Stimulated activated CD4-positive, alpha-beta T cell treated with anti-CD3 and anti-CD28 coated beads, Interleukin-4, amount 100 ng/mL, for 48 hours (primary cell): Measurements from ENCODE around the gene SLC25A12.
"Not testable (repeated sequence)": the region's sequence is repeated elsewhere in the genome, so short reads cannot be mapped to it uniquely, and the experiment has no call there.

ENCODE experiments used
- DNase-seq, 2 donors: peaks; one replicate each; pipeline ENCODE4 v3.0.0-alpha.2; 2020; ENCODE audit warnings: low read depth in 2 of 2

Gene SLC25A12

DNA sequence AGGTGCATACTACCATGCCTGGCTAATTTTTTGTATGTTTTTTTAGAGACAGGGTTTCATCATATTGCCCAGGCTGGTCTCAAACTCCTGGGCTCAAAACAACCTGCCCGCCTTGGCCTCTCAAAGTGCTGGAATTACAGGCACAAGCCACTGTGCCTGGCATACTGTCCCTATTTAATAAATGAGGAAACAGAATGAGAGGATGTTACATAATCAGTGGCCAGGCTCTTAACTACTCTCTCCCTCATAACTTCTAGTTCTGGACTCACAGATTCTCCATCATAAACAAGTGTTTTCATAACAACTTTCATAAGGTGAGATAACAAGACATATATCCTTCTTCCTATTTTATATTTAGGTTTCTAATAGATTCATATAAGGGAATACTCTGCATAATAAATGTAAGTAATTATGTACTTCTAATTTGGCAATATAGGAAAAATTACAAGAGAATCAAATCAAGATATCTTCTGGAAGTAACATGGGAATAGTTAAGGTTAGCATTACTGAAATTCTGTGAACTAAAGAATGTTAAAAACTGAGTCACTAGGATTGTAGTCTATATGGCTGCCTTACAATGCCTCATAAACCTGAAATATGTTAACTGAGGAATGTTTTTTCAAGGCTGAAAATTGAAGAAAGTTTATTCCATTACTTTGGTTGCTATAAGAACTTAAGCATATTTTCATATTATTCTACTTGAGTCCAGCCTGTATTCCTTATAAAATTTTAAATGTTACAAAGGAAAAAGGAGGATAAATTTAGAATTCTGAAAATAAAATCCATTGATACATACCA is 71.3 kb downstream of the SLC25A12 start:
- no peak for DNase-seq

DNA sequence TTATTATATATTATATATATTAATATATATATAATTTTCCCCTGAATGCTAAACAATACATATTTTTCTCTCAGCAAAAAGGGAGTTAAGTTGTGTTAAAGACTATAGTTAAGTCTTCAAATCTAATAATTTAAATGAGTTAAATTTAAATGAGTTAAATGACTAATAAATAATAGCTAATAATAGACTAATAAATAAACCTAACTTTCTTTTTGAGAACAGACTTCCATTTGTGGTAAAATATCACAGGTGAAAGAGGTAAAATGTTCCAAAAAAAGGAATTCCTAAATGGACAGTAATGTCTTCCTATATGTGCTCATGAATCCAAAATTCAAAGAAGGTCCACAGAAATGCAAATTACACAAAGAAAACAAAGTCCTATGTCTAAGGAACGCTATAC is 74.6 kb downstream of the SLC25A12 start:
- DNase-seq = no peak

DNA sequence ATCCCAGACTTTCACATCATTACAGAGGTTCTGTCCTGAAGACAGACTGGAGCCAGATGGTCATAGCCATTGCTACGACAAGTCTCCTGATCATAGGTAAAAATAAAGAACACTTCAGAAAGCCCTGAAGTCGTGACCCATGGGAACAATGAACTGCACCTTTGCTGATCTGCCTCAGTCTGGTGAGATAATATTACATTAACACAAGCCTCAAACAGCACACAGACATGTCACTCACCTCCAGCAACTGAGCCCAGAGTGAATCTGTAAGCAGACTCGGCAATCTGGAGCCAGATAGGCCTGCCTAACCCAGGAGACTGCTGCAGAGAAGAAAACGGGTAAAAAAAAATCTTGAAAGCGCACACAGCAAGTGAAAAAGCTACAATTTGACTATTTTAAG is 79.2 kb downstream of the SLC25A12 start:
- no peak for DNase-seq

DNA sequence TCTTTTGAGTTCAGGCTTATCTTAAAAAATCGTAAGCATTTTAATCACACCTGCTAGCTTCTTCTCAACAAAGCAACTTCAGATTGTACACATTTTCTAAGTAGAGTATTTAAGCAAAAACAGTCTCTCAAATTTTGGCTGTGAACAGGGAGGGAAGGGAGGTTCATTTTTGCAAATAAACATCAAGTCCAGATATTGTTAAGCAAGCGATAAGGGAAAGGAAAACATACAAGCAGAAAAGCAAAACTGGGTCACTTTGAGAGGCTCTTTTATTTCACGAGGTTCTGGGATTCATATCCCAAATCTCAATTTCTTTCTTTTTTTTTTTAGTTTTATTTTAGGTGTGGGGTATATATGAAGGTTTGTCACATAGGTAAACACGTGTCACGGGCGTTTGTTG is 79.9 kb downstream of the SLC25A12 start:
- no peak for DNase-seq

DNA sequence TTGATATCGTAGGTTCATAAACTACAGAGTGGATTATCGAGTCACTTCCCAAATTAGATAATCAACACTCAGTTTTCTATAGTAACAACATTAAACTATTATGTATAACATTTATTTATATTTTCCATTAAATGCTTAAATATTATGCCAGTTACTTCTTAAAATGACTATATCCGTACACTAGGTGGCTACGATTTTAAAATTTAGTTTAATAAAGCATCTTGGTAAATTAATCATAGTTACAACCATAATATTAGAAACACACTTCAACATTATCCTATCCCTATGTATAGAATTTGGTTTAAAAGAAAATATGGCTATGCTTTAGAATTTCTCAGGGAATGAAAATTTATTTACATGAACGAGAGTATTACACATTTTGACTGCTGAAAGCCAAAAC is 80.3 kb downstream of the SLC25A12 start:
- DNase-seq = no peak

DNA sequence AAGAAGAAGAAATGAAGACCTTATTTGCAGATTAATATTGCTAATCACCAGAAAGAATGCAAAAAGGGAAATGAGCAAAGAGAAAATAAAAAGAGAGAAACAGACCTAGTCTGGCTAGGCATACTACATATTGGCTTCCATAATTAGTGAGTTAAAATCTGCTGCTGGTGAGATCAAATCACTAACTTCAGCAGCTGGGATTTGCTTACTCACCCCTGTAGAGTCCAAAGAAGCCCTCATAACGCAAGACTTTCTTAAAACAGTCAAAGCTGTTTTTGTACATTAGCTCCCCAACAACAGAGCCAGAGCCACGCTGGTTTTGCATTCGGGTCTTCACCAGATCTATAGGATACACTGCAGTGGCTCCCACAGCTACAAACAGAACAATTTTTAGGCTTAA is 80.9 kb downstream of the SLC25A12 start:
- no peak for DNase-seq

DNA sequence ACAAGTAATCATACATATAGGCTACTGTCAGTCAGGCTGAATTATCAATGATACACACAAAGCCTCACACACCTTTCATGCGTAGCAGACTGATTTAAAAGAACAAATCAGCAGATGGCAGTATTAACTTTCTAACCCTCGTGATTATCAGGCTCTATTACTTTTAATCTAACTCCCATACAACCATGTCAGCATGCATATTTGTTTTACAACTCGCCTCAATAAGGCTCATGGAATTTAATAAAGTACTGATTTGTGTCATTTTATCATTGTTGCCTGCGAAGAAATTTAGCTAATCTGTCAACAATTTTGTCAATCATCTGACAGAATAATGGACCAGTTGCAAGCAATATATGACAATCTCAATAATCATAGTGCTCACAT is 82.8 kb downstream of the SLC25A12 start:
- no peak for DNase-seq

DNA sequence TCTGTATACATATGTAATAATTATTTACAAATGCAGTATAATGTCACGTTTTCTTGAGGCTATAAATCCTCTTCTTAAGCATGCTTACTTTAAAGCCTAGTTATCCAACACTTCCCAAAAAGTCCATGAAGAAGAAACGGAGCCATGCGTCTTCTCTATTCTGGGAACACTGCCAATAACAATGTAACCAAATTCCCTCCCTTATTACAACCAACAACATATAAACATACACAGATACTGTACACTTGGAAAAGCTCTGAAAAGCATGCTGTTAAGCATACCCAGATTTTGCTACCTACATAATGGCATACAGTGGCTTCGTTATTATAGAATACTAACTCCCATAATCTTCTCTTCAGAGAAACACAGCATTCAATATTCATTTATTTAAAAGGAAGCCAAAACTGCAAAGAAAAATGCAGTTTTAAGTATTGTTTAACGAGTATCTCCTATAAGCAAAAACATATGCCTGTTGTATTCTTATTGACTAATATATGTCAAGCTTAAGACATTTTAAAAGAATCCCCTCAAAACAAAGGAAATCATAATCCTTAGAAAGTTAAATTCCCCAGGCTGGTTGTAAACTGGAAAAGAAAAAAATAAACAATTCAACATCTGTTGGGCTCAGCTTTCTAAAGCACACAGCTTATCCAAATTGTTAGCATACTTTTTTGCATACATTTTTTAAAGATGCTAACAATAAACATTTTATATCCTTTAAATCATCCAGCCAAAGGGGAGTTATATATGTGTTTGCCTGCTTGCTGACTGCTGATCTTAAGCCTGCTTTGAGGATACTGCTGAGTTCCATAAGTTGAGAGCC is 83.4 kb downstream of the SLC25A12 start:
- no peak for DNase-seq

DNA sequence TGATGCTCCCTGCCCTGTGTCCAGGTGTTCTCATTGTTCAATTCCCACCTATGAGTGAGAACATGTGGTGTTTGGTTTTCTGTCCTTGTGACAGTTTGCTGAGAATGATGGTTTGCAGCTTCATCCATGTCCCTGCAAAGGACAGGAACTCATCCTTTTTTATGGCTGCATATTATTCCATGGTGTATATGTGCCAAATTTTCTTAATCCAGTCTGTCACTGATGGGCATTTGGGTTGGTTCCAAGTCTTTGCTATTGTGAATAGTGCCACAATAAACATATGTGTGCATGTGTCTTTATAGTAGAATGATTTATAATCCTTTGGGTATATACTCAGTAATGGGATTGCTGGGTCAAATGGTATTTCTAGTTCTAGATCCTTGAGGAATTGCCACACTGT is 85.2 kb downstream of the SLC25A12 start:
- DNase-seq = not testable (repeated sequence)

DNA sequence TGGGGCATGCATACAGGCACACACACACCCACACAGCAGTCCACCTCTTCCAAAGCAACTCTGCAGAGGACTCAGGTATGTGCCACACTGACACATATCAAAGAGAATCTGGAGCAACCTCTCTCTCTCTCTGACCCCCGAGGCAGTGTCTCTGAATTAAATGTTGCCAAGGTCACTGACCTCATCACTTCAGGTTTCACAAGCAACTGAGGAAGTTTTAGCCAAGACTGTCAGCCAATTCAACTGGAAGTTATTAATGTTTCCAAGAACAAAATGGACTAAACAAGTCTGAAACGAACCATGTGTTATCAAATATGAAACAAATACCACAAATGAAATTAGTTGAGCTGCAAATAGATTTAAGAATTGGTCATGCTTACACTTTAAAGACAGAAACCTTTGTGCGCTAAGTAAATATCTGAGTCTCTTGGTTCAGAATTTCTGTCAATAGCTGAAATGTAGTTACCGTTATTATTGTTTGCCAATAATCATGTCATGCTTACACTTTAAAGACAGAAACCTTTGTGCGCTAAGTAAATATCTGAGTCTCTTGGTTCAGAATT is 86.1 kb downstream of the SLC25A12 start:
- DNase-seq = no peak

DNA sequence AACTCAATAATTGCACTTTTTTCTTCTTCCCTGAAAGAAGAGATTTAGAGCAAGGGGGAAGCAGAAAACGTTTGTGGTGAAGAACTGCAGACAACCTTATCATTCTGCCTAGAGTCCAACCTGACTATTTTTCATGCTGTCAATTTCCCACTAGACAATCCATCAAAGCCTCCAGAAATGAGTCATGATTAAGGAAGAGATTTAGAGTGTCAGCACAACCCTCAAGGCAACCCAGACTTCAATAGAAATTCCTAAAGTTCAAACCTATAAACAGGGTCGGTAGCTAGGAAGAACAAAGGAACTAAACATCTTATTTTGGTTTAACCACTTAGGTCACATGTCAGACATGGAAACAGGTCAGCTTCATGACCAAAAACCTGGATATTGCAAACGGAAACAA is 86.9 kb downstream of the SLC25A12 start:
- no peak for DNase-seq

DNA sequence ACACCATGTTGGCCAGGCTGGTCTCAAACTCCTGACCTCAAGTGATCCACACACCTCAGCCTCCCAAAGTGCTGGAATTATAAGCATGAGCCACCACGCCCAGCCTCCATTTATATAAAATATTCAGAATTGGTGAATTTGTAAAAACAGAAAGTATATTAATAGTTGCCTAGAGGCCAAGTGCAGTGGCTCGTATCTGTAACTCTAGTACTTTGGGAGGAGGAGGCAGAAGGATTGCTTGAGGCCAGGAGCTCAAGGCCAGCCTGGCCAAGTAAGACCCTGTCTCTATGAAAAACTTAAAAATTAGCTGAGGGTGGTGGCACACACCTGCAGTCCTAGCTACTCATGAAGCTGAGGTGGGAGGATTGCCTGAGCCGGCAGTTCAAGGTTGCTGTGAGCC is 89.6 kb downstream of the SLC25A12 start:
- DNase-seq = no peak

DNA sequence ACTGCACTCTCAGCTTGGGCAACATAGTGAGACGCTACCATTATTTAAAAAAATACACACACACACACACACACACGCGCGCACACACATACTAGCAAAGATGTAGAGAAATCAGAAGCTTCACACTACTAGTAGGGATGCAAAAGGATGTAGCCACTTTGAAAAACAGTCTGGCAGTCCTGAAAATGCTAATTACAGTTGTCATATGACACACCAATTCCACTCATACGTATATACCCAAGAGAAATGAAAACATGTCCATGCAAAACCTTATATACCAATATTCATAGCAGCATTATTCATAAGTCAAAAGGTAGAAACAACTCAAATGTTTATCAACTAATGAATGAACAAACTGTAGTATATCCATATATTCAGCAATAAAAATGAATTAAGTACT is 90.3 kb downstream of the SLC25A12 start:
- no peak for DNase-seq

DNA sequence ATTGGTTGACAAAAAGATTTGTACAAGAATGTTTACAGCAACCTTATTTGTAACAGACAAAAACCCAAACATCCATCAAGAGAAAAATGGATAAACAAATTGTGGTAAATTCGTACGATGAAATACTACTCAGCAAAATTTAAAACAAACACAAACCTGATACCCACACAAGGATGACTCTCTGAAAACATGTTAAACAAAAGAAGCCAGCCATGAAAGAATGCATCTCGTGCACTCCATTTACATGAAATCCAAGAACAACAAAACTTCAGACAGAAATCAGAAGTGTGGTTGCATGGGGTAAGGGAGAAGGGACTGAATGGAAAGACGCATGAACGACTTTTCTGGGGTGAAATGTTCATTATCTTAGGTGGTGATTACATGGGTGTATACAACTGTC is 93.4 kb downstream of the SLC25A12 start:
- no peak for DNase-seq

DNA sequence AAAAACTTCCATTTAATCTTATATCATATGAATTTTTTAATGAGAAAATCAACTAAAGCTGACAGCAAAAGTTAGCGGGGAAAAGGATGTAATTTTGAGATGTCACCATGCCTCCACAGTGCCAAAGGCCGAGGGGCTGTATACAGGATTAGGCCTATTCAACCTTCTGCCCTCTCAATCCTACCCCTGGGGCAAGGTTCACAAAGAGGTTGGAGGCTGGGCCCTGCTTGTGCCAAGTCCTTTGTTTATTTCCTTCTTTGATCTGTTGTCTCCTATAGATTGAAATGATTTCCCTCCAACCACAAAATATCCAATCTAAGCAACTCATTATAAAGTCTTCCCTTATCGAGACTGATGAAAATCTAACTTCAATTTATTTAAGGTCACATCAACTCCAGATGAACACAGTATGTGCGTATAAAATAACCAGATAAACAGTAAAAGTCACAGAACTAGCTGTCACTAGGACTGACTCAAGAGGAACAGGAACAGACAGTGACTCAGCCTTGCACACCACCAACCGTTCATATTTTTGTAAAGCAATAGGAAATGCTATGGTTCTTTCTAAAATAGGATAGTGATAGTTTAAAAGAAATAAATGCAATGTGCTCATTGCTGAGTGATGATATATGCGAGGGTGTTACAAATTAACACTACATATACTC is 95.8 kb downstream of the SLC25A12 start:
- no peak for DNase-seq

DNA sequence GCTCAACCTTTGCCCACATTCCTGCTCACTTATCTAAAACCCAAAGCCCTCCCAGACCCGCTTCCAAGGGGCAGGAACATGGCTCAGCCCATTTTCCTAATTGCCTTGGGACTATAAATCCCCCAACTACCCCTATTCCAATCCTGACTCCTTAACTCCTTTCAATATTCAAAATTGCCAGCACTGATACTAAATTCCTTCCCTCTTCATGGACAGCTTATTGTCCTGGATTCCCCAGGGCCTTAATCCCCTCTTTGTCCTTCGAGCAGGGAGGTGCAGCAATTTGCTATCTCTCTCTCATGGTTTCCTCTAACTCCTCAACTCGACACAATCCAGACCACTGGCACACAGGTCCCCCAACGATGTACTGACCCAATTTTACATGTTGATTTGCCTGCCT is 99.1 kb downstream of the SLC25A12 start:
- DNase-seq = no peak

DNA sequence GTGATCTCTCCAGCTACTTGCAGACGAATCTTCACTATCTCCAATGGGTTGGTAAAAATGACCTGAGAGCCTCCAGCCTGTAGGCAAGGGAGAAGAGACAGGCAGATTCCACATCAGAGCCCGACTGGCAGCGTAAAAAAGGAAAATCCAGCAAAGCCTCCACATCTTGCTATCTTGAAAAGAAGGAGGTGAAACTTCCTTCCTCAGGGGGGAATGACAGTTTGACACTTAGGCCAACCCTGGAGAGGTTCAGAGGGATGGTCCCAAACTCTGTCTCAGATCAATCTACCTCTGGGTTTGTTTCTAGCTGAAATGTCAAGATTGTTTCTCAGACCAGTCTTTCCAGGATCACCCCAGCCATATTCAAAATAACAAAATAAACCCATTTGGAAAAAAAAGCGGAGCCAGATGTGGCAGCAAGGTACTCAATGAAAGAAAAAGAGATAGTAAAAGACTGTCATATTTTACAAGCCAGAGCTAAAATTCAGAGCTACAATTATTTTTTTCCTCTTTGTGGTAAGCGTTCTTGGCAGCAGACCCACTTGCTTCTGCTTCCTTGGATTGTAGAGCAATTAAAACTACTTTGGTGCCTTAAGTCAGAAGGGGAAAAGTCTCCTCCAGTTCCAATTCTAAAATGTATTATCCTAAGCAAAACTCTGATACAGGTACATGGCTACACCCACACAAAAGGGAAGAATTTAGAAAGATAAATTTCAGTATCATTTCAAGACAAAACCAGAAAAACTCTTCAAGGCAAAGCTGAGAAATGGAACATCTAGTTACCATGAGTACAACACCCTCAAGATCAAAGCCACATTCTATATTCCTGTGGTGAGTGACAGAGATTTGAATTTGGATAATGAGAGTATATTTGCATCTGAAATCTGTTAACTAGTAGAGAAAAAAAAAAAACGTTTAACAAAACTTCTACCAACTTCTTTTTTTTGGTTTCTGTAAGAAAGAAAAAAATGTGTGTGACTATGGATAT is 100.1 kb downstream of the SLC25A12 start:
- no peak for DNase-seq

DNA sequence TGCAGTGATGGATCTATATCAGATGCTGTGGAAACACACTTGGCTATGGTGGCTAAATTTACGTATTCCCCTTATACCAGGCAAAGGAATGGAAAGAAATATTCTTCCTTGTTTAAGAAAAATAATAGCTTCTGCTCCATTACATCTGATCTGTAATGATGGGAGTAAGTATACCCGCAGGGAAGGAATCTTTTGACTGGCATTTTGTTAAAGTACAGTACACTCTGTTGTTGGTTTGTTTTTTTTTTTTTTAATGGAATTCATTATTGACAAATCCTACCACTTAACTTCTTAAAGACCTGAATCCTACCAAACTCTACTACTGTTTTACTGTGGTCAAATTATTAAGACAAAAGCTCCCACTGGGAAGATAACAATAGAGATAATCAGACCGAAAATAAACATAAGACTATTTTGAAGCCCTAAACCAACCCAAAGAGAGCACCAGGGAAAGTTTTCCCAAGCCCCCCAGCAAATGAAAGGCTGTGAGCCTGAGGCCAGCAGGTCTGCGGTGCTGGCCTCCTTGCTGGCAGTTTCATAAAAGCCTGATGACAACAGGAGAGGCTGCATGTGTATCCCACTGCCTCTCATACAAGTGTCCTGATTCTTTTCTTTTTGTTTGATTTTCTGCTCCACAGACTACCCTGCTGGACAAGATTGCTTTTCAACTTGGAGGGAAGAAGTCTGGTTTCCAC is 101.0 kb downstream of the SLC25A12 start:
- no peak for DNase-seq

DNA sequence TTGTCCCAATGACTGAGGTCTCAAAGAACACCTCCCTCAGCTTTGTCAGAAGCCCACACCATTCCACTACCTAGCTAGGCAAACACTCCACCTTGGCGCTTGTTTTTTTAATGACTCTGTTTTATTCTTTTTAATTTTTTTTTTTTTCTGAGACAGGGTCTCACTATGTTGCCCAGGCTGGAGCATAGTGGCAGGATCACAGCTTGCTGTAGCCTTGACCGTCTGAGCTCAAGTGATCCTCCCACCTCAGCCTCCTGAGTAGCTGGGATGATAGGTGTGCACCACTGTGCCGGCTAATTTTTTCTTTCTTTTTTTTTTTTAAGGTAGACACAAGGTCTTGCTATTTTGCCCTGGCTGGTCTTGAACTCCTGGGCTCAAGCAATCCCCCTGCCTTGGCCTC is 101.9 kb downstream of the SLC25A12 start:
- DNase-seq = no peak

DNA sequence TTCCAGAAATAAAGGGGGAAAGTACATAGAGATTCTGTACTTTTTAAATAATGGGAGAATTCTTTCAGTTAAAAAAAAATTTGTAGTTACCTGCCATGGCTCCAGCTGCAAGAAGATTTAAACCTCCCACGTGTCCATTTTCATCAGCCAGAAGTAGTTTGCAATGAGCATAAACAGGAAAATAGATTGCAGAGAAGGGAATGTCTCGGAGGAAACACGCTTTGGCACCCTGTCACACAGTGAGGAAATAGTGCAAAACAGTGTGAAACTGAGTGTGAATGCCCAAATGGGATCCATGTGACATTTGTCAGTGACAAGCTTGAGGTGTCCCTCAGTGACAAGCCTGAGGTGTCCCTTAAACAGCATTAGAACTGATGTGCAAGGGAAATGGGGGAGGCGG is 102.7 kb downstream of the SLC25A12 start:
- no peak for DNase-seq

DNA sequence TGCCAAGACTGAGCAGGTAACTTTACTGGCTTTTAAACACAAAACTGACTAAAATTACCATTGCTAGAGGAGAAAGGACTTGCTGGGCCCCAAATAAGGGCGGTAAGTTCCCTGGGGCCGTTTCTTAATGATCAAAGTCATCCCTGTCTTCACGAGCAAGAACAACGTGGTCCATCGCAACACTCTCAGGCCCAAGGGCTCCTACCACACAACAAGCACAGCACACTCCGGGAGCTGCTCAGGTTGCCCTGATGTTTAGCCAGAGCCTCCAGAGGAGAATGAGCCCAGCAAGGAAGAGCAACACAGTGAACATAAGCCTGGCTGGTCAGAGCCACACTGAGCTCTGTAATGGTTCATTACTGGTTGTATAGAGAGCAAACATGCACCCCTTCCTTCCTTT is 104.1 kb downstream of the SLC25A12 start:
- no peak for DNase-seq
